Fibroblast of lung (primary cell): Measurements from ENCODE around the gene SARM1. TPM values are rescaled to one million over a fixed set of nuclear protein-coding genes. Genes with fewer than 3 reads are reported as not detected.

Source experiments
- DNase-seq, 2 donors: peaks; one replicate each; pipeline versions ENCODE4 v3.0.0 to v3.0.0-alpha.2; 2010; ENCODE audit warnings: low read depth in 2 of 2
- H2AFZ ChIP-seq: 2 replicates; pipeline ENCODE4 v1.5.1; 2012; ENCODE audit warnings: low read length, control low read depth, inconsistent platforms
- H3K27ac ChIP-seq: 2 replicates; pipeline ENCODE4 v1.5.1; 2011; ENCODE audit warnings: low read length, control low read depth; ENCODE audit not compliant: insufficient read depth
- H3K27me3 ChIP-seq: 2 replicates; pipeline ENCODE4 v1.5.1; 2011; ENCODE audit warnings: mild to moderate bottlenecking, low read length; ENCODE audit not compliant: control insufficient read depth, insufficient read depth
- H3K36me3 ChIP-seq: 2 replicates; pipeline ENCODE4 v1.5.1; 2011; ENCODE audit warnings: low read length; ENCODE audit not compliant: control insufficient read depth, insufficient read depth
- H3K4me1 ChIP-seq: 2 replicates; pipeline ENCODE4 v1.5.1; 2011; ENCODE audit warnings: low read length; ENCODE audit not compliant: control insufficient read depth, insufficient read depth; ENCODE audit errors: extremely low read depth
- H3K4me2 ChIP-seq: 2 replicates; pipeline ENCODE4 v1.5.1; 2011; ENCODE audit warnings: low read length, control low read depth; ENCODE audit not compliant: insufficient read depth; ENCODE audit errors: extremely low read depth
- H3K4me3 ChIP-seq, 4 experiments: fragments of 200-600 bp in 1 of 4; sonication (generic) in 1 of 4; replicated peaks in 1 of 4; 2 replicates each; pipeline ENCODE4 v1.5.1; 2011 to 2016; ENCODE audit warnings: low read length in 4 of 4, low read depth in 3 of 4, mild to moderate bottlenecking in 3 of 4, control low read depth in 2 of 4, inconsistent platforms in 1 of 4, mixed read lengths in 1 of 4; ENCODE audit not compliant: insufficient read depth in 1 of 4; ENCODE audit errors: control extremely low read depth in 1 of 4
- H3K79me2 ChIP-seq: 2 replicates; pipeline ENCODE4 v1.5.1; 2012; ENCODE audit warnings: mild to moderate bottlenecking, low read length, inconsistent platforms; ENCODE audit not compliant: control insufficient read depth, insufficient read depth
- H3K9ac ChIP-seq: 2 replicates; pipeline ENCODE4 v1.5.1; 2011; ENCODE audit warnings: mild to moderate bottlenecking, low read length, control low read depth; ENCODE audit not compliant: insufficient read depth
- H3K9me3 ChIP-seq: 2 replicates; pipeline ENCODE4 v1.5.1; 2012; ENCODE audit warnings: low read depth, low read length; ENCODE audit not compliant: control insufficient read depth, insufficient read depth
- H4K20me1 ChIP-seq: 2 replicates; pipeline ENCODE4 v1.5.1; 2011; ENCODE audit warnings: low read length; ENCODE audit not compliant: control insufficient read depth, insufficient read depth; ENCODE audit errors: extremely low read depth
- CTCF ChIP-seq, 2 donors: IDR thresholded peaks in 1 of 2; conservative IDR thresholded peaks in 1 of 2; 1 replicate in 1 of 2; 2 replicates in 1 of 2; pipeline ENCODE4 v1.5.1; 2011 to 2012; ENCODE audit warnings: low read length in 2 of 2, control low read depth in 1 of 2, inconsistent platforms in 1 of 2, low read depth in 1 of 2, mild to moderate bottlenecking in 1 of 2
- EZH2 ChIP-seq: IDR thresholded peaks from 2 replicates; pipeline ENCODE4 v1.5.1; 2012; ENCODE audit warnings: low read length, control low read depth, mild to moderate bottlenecking; ENCODE audit errors: missing control alignments
- polyA plus RNA-seq, 2 donors: library from polyadenylated mRNA; depleted of rRNA in 1 of 2; stranded (reverse) in 1 of 2; unstranded in 1 of 2; fragments of >200 nt; gene quantifications; 2 replicates each; pipeline ENCODE4 v1.2.1, GENCODE V29; 2011 to 2012; ENCODE audit warnings: missing spikeins in 1 of 2
- total RNA-seq: library from RNA; depleted of rRNA; stranded (reverse); fragments of >200 nt; gene quantifications from 2 replicates; pipeline ENCODE4 v1.2.1, GENCODE V29; 2014

The SARM1 gene
- total and polyA plus RNA-seq, 2 donors (not counting 1 experiment from before 2014, with no cell fraction given) = 3.1 to 10.8 TPM

GRCh38 chr17:28397687-28398279 is 26.3 kb downstream of the SARM1 start:
- DNase-seq = no peak
- Histone ChIP-seq H3K36me3 (peaks cover 7% of the 10 kb centered on the region), H3K4me1 (peaks cover 3% of the 10 kb centered on the region), H3K4me2 (no peak overlapping the region), H3K9me3 (no peaks in the 10 kb centered on the region), H3K79me2 (no peaks in the 10 kb centered on the region), H4K20me1 (no peaks in the 10 kb centered on the region), H2AFZ (no peak overlapping the region), H3K9ac (no peak overlapping the region), H3K4me3 (no peak overlapping the region), H3K27me3 (no peaks in the 10 kb centered on the region), H3K27ac (no peak overlapping the region)
- TF ChIP-seq EZH2 (no peak), CTCF (conservative IDR thresholded peaks at IDR 0.05 in 1 of 2, IDR thresholded peaks at IDR 0.05 in 1 of 2; ENCODE audit: low read depth in 1 of 2, low read length in 2 of 2) (no peak)

- Histone ChIP-seq H3K27ac (no peak overlapping the region), H3K4me1 (peaks cover 3% of the 10 kb centered on the region), H3K4me3 (no peak overlapping the region), H2AFZ (no peak overlapping the region), H3K36me3 (peaks cover 7% of the 10 kb centered on the region), H3K9me3 (no peaks in the 10 kb centered on the region), H3K9ac (no peak overlapping the region), H3K27me3 (no peaks in the 10 kb centered on the region), H3K4me2 (no peak overlapping the region), H3K79me2 (no peaks in the 10 kb centered on the region), H4K20me1 (no peaks in the 10 kb centered on the region)
- TF ChIP-seq EZH2 (no peak), CTCF (conservative IDR thresholded peaks at IDR 0.05 in 1 of 2, IDR thresholded peaks at IDR 0.05 in 1 of 2; ENCODE audit: low read depth in 1 of 2, low read length in 2 of 2) (no peak)
- DNase-seq = peak in 1 of 2 donors; percentile 20
These were observed 26.9 kb downstream of the SARM1 start for GRCh38 chr17:28398280-28398981.

- no peaks in the 10 kb centered on the region for H3K9me3 ChIP-seq
- H2AFZ ChIP-seq = no peak overlapping the region
- DNase-seq = no peak
- no peak overlapping the region for H3K27ac ChIP-seq
- peaks cover 3% of the 10 kb centered on the region for H3K4me1 ChIP-seq
- no peak overlapping the region for H3K9ac ChIP-seq
- H3K79me2 ChIP-seq = no peaks in the 10 kb centered on the region
- peaks cover 7% of the 10 kb centered on the region for H3K36me3 ChIP-seq
- no peak overlapping the region for H3K4me3 ChIP-seq
- no peaks in the 10 kb centered on the region for H3K27me3 ChIP-seq
- TF ChIP-seq CTCF (conservative IDR thresholded peaks at IDR 0.05 in 1 of 2, IDR thresholded peaks at IDR 0.05 in 1 of 2; ENCODE audit: low read depth in 1 of 2, low read length in 2 of 2) = no peak
- no peak for TF ChIP-seq EZH2
- H4K20me1 ChIP-seq = no peaks in the 10 kb centered on the region
- H3K4me2 ChIP-seq = no peak overlapping the region
These were observed 28.3 kb downstream of the SARM1 start for GRCh38 chr17:28399808-28400207.
